ENCODE results near the gene STXBP4.
"Not testable (repeated sequence)": the region's sequence is repeated elsewhere in the genome, so short reads cannot be mapped to it uniquely, and the experiment has no call there.

STXBP4 gene

GRCh38 chr17:55040611-55041010, 72.0 kb downstream of the STXBP4 start:
- no peak for DNase-seq (ENCODE audit: low read depth in 2 of 2)

- DNase-seq (ENCODE audit: low read depth in 2 of 2): no peak
Observed at GRCh38 chr17:55053855-55054254, 85.3 kb downstream of the STXBP4 start.

GRCh38 chr17:55054429-55054828, 85.9 kb downstream of the STXBP4 start:
- DNase-seq (ENCODE audit: low read depth in 2 of 2): no peak

- no peak for DNase-seq (ENCODE audit: low read depth in 2 of 2)
Observed at GRCh38 chr17:55056526-55056925, 88.0 kb downstream of the STXBP4 start.

- no peak for DNase-seq (ENCODE audit: low read depth in 2 of 2)
Observed at GRCh38 chr17:55057184-55057583, 88.6 kb downstream of the STXBP4 start.

- no peak for DNase-seq (ENCODE audit: low read depth in 2 of 2)
Observed at GRCh38 chr17:55059724-55060123, 91.2 kb downstream of the STXBP4 start.

GRCh38 chr17:55062921-55063320, 94.4 kb downstream of the STXBP4 start:
- DNase-seq (ENCODE audit: low read depth in 2 of 2): no peak

GRCh38 chr17:55063885-55064874, 95.6 kb downstream of the STXBP4 start:
- DNase-seq (ENCODE audit: low read depth in 2 of 2): no peak

GRCh38 chr17:55067697-55068439, 99.3 kb downstream of the STXBP4 start:
- DNase-seq (ENCODE audit: low read depth in 2 of 2): no peak

- no peak for DNase-seq (ENCODE audit: low read depth in 2 of 2)
Observed at GRCh38 chr17:55068862-55069811, 100.6 kb downstream of the STXBP4 start.

- no peak for DNase-seq (ENCODE audit: low read depth in 2 of 2)
Observed at GRCh38 chr17:55069983-55070529, 101.5 kb downstream of the STXBP4 start.

GRCh38 chr17:55072898-55073297, 104.3 kb downstream of the STXBP4 start:
- no peak for DNase-seq (ENCODE audit: low read depth in 2 of 2)

- not testable (repeated sequence) for DNase-seq (ENCODE audit: low read depth in 2 of 2)
Observed at GRCh38 chr17:55073467-55073866, 104.9 kb downstream of the STXBP4 start.

GRCh38 chr17:55081559-55081958, 113.0 kb downstream of the STXBP4 start:
- DNase-seq (ENCODE audit: low read depth in 2 of 2): no peak

GRCh38 chr17:55086635-55087058, 118.1 kb downstream of the STXBP4 start:
- no peak for DNase-seq (ENCODE audit: low read depth in 2 of 2)

- no peak for DNase-seq (ENCODE audit: low read depth in 2 of 2)
Observed at GRCh38 chr17:55089256-55089655, 120.7 kb downstream of the STXBP4 start.

GRCh38 chr17:55090079-55090492, 121.5 kb downstream of the STXBP4 start:
- no peak for DNase-seq (ENCODE audit: low read depth in 2 of 2)

- DNase-seq (ENCODE audit: low read depth in 2 of 2): no peak
Observed at GRCh38 chr17:55093353-55093752, 124.8 kb downstream of the STXBP4 start.

GRCh38 chr17:55098765-55099164, 130.2 kb downstream of the STXBP4 start:
- DNase-seq (ENCODE audit: low read depth in 2 of 2): no peak

GRCh38 chr17:55110521-55110920, 142.0 kb downstream of the STXBP4 start:
- no peak for DNase-seq (ENCODE audit: low read depth in 2 of 2)

GRCh38 chr17:55114283-55114682, 145.7 kb downstream of the STXBP4 start:
- DNase-seq (ENCODE audit: low read depth in 2 of 2): no peak
